Gastroesophageal sphincter (tissue), 4 donors: ENCODE results near the gene BAIAP2L1. TPM values are rescaled to one million over a fixed set of nuclear protein-coding genes. Genes with fewer than 3 reads are reported as not detected.

Experiments
- ATAC-seq: fragments of 150-250 bp; one replicate; pipeline ENCODE4 v1.9.1; 2016; ENCODE audit warnings: mild to moderate bottlenecking, moderate library complexity
- H3K27ac ChIP-seq, 4 donors: fragments of 200-600 bp; sonication (generic) in 3 of 4; 1 replicate in 3 of 4; 2 replicates in 1 of 4; pipeline ENCODE4 v1.5.1; 2016 to 2019
- H3K27me3 ChIP-seq: fragments of 200-600 bp; sonication (generic); one replicate; pipeline ENCODE4 v1.5.1; 2019
- H3K36me3 ChIP-seq, 2 donors: fragments of 200-600 bp; sonication (generic); one replicate each; pipeline ENCODE4 v1.5.1; 2019; ENCODE audit warnings: control low read depth in 1 of 2
- H3K4me1 ChIP-seq, 3 donors: fragments of 200-600 bp; sonication (generic); 1 replicate in 2 of 3; 2 replicates in 1 of 3; pipeline ENCODE4 v1.5.1; 2016 to 2019; ENCODE audit warnings: control low read depth in 2 of 3
- H3K4me3 ChIP-seq, 2 donors: fragments of 200-600 bp; sonication (generic); one replicate each; pipeline ENCODE4 v1.5.1; 2019; ENCODE audit warnings: mild to moderate bottlenecking in 1 of 2, moderate library complexity in 1 of 2
- H3K9me3 ChIP-seq, 3 donors: fragments of 200-600 bp; sonication (generic); one replicate each; pipeline ENCODE4 v1.5.1; 2017 to 2019; ENCODE audit warnings: control low read depth in 2 of 3
- CTCF ChIP-seq, 4 experiments: fragments of 200-600 bp in 2 of 4; fragments of 450-650 bp in 2 of 4; sonication (generic) in 1 of 4; IDR thresholded peaks; one replicate each; pipeline ENCODE4 v1.5.1; 2017 to 2019; ENCODE audit warnings: antibody characterized with exemption in 4 of 4, mild to moderate bottlenecking in 2 of 4, moderate library complexity in 2 of 4
- EP300 ChIP-seq: sonication (generic); formaldehyde crosslinking; IDR thresholded peaks from one replicate; pipeline ENCODE4 v1.6.1; 2017; ENCODE audit warnings: antibody characterized with exemption, mild to moderate bottlenecking
- POLR2A ChIP-seq, 2 donors: fragments of 450-650 bp; IDR thresholded peaks; one replicate each; pipeline ENCODE4 v1.6.1; 2017; ENCODE audit warnings: antibody characterized with exemption in 2 of 2, mild to moderate bottlenecking in 2 of 2, moderate library complexity in 1 of 2
- POLR2AphosphoS5 ChIP-seq: sonication (generic); formaldehyde crosslinking; IDR thresholded peaks from one replicate; pipeline ENCODE4 v1.6.1; 2017; ENCODE audit warnings: antibody characterized with exemption
- WGBS, 2 donors: methylation state at CpG; one replicate each; pipeline ENCODE4 v1.1.5; 2018; ENCODE audit warnings: low coverage in 1 of 2; 5-methylcytosine and 5-hydroxymethylcytosine counted together
- total RNA-seq, 4 donors: library from RNA; depleted of rRNA; stranded (reverse); fragments of >200 nt; gene quantifications; one replicate each; pipeline ENCODE4 v1.1.0, GENCODE V29; 2016

BAIAP2L1 gene
- total RNA-seq, 4 donors from 2014 or later: 0.13 to 6.7 (median 2.1) TPM

GRCh38 chr7:98283127-98283886, 117.6 kb downstream of the BAIAP2L1 start:
- Histone ChIP-seq H3K27ac (peak overlapping the region in 3 of 4 donors; percentile 93 to 99 (median 96)), H3K27me3 (no peaks in the 10 kb centered on the region), H3K4me1 (peaks cover 9 to 70% (median 60%) of the 10 kb centered on the region in 3 donors), H3K9me3 (no peaks in the 10 kb centered on the region), H3K4me3 (peak overlapping the region; percentile 75 to 99), H3K36me3 (peaks cover 0 to 18% of the 10 kb centered on the region in 2 donors)
- TF ChIP-seq POLR2AphosphoS5: peak; percentile 55
- no peak for TF ChIP-seq CTCF (IDR thresholded peaks at IDR 0.05)
- TF ChIP-seq POLR2A (IDR thresholded peaks at IDR 0.05): no peak
- TF ChIP-seq EP300: no peak
- WGBS, 2 donors: 13 to 19% methylated on average over 4 to 10 of the region's 19 CpGs
- no peak for ATAC-seq

- Histone ChIP-seq H3K4me3 (peak overlapping the region; percentile 75 to 99), H3K27ac (peak overlapping the region in 3 of 4 donors; percentile 93 to 99 (median 96)), H3K27me3 (no peaks in the 10 kb centered on the region), H3K36me3 (peaks cover 0 to 12% of the 10 kb centered on the region in 2 donors), H3K9me3 (no peaks in the 10 kb centered on the region), H3K4me1 (peaks cover 9 to 64% (median 54%) of the 10 kb centered on the region in 3 donors)
- no peak for TF ChIP-seq CTCF (IDR thresholded peaks at IDR 0.05)
- no peak for ATAC-seq
- WGBS, 2 donors: 13 to 22% methylated on average over 3 to 9 of the region's 16 CpGs
Measured at GRCh38 chr7:98282703-98283102, 118.2 kb downstream of the BAIAP2L1 start.

- TF ChIP-seq CTCF (IDR thresholded peaks at IDR 0.05): no peak
- TF ChIP-seq POLR2AphosphoS5: no peak
- no peak for TF ChIP-seq EP300
- no peak for TF ChIP-seq POLR2A (IDR thresholded peaks at IDR 0.05)
- no CpG with 5 or more reads among the region's 77 CpGs for WGBS, 2 donors
- Histone ChIP-seq H3K27ac (peak overlapping the region; percentile 70 to 99 (median 94)), H3K9me3 (no peaks in the 10 kb centered on the region), H3K4me1 (peaks cover 9 to 61% (median 46%) of the 10 kb centered on the region in 3 donors), H3K4me3 (peak overlapping the region; percentile 75 to 99), H3K27me3 (no peaks in the 10 kb centered on the region), H3K36me3 (peaks cover 0 to 5% of the 10 kb centered on the region in 2 donors)
- peak; percentile 38 for ATAC-seq
Measured at GRCh38 chr7:98281757-98282606, 118.9 kb downstream of the BAIAP2L1 start.

- peak within 1 kb of the TSS; percentile 72 to 99 (median 94) for H3K27ac ChIP-seq
- WGBS, 2 donors: 2 to 17% methylated on average over 4 to 7 of the region's 92 CpGs
- H3K4me1 ChIP-seq: peaks cover 9 to 60% (median 41%) of the 10 kb centered on the region in 3 donors
- H3K36me3 ChIP-seq: no peaks in the 10 kb centered on the region
- peak; percentile 85 for TF ChIP-seq POLR2AphosphoS5
- no peak for TF ChIP-seq EP300
- TF ChIP-seq CTCF (IDR thresholded peaks at IDR 0.05): peak in 2 of 4 experiments; percentile 4 to 9
- TF ChIP-seq POLR2A (IDR thresholded peaks at IDR 0.05): peak; percentile 81 to 84
- H3K4me3 ChIP-seq: peak within 1 kb of the TSS; percentile 75 to 99
- no peaks in the 10 kb centered on the region for H3K27me3 ChIP-seq
- H3K9me3 ChIP-seq: no peaks in the 10 kb centered on the region
- ATAC-seq: peak; percentile 81
Measured at GRCh38 chr7:98280791-98281756, 119.8 kb downstream of the BAIAP2L1 start, which contains the start of gene BRI3. Gene BRI3 (plus strand): TSS chr7:98281686. CDS start chr7:98281796, 110 bp downstream.
